SKM-1 treated with dmso at 0.1 percent for 144 hours (cell line): ENCODE measurements around the gene CRY2.

Experiments used
- DNase-seq: peaks from one replicate; lab custom pipeline; 2025; ENCODE audit not compliant: unreplicated experiment; lab: John Stamatoyannopoulos, UW

CRY2 gene

GRCh38 chr11:45929486-45930030 lies 82.3 kb downstream of the CRY2 start:
- no peak for DNase-seq

- DNase-seq, result no peak
Observed at GRCh38 chr11:45930031-45930794, 82.9 kb downstream of the CRY2 start.

- DNase-seq, result no peak
Observed at GRCh38 chr11:45930951-45931570, 83.8 kb downstream of the CRY2 start.

- no peak for DNase-seq
Observed at GRCh38 chr11:45931739-45932138, 84.5 kb downstream of the CRY2 start.

GRCh38 chr11:45932217-45932616 lies 84.9 kb downstream of the CRY2 start:
- no peak for DNase-seq
